ENCODE data around the gene SGMS1.

DNA sequence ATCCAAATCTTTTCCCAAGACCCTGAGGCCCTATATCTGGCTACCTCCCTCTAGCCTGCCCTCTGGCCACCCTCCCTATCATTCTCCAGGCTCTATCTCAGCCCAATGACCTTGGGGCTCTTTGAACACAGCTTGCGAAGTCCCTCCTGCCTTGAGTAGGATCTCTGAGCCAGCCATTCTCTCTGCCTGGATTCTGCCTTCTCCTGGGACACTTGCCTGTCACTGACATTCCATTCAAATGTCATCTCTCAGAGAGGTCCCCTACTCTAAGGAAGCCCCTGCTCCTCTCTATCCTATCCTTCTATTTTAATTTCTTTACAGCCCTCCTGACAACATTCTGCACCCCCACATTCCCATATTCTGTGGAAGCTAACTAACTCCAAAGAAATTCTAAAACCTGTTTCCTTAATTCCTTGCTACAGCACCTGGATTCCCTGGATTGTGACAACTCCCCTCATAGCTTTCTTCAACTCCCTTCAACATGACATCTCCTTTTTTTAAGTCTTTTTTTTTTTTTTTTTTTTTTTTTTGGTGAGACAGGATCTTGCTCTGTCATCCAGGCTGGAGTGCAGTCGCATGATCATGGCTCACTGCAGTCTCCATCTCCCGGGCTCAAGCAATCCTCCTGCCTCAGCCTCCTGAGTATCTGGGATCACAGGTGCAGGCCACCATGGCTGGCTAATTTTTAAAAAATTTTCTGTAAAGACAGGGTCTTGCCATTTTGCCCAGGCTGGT, 291.5 kb downstream of the SGMS1 start:
- TF ChIP-seq POLR2AphosphoS5 (IDR thresholded peaks at IDR 0.05; ENCODE audit: low read depth, low read length) (no peak), POLR2A (IDR thresholded peaks at IDR 0.05; ENCODE audit: low read depth, low read length) (no peak), PAX5 (IDR thresholded peaks at IDR 0.05; ENCODE audit: insufficient read depth, low read length, severe bottlenecking) (no peak)

All from GM12891 (cell line).